Lung (tissue), 12 donors: ENCODE data around the gene C3orf18. TPM values are rescaled to one million over a fixed set of nuclear protein-coding genes. Genes with fewer than 3 reads are reported as not detected.
A peak's percentile ranks its signal among the peaks of the same experiment; 100 is the strongest.

Experiments
- ATAC-seq: fragments of 200-7000 bp; cut with Tn5 transposase; one replicate; pipeline ENCODE4 v1.9.1; 2020; ENCODE audit warnings: moderate number of reproducible peaks; ENCODE audit not compliant: insufficient read depth, low FRiP score
- DNase-seq, 3 donors: peaks; one replicate each; pipeline ENCODE4 v3.0.0-alpha.2; 2013 to 2017
- H3K27ac ChIP-seq, 2 donors: one replicate each; pipeline ENCODE4 v1.5.1; 2013; ENCODE audit warnings: mild to moderate bottlenecking in 2 of 2, moderate library complexity in 2 of 2, control low read depth in 1 of 2, inconsistent platforms in 1 of 2, low read depth in 1 of 2, low read length in 1 of 2
- H3K27me3 ChIP-seq, 3 donors: one replicate each; pipeline ENCODE4 v1.5.1; 2013; ENCODE audit warnings: low read length in 2 of 3; ENCODE audit not compliant: control insufficient read depth in 3 of 3, insufficient read depth in 3 of 3
- H3K36me3 ChIP-seq, 4 donors: one replicate each; pipeline ENCODE4 v1.5.1; 2013; ENCODE audit warnings: low read length in 4 of 4, mild to moderate bottlenecking in 1 of 4, moderate library complexity in 1 of 4; ENCODE audit not compliant: control insufficient read depth in 4 of 4, insufficient read depth in 4 of 4
- H3K4me1 ChIP-seq, 5 donors: one replicate each; pipeline ENCODE4 v1.5.1; 2013; ENCODE audit warnings: low read length in 5 of 5, mild to moderate bottlenecking in 2 of 5, moderate library complexity in 1 of 5; ENCODE audit not compliant: control insufficient read depth in 5 of 5, insufficient read depth in 5 of 5
- H3K4me3 ChIP-seq: one replicate; pipeline ENCODE4 v1.5.1; 2013; ENCODE audit warnings: mild to moderate bottlenecking, control low read depth, moderate library complexity
- H3K9ac ChIP-seq, 2 donors: one replicate each; pipeline ENCODE4 v1.5.1; 2013; ENCODE audit warnings: low read length in 2 of 2, control low read depth in 1 of 2; ENCODE audit not compliant: insufficient read depth in 1 of 2
- H3K9me3 ChIP-seq, 4 donors: one replicate each; pipeline ENCODE4 v1.5.1; 2013; ENCODE audit warnings: low read length in 3 of 4, mild to moderate bottlenecking in 1 of 4, moderate library complexity in 1 of 4; ENCODE audit not compliant: control insufficient read depth in 4 of 4, insufficient read depth in 3 of 4
- CTCF ChIP-seq: IDR thresholded peaks from 2 replicates; pipeline ENCODE4 v1.5.1; 2012; ENCODE audit warnings: mild to moderate bottlenecking; ENCODE audit errors: control extremely low read depth, extremely low read depth
- WGBS, 2 donors: extraction: QIAGEN DNeasy Blood & Tissue Kit; methylation state at CpG; one replicate each; pipeline ENCODE4 v1.1.7; 2013; 5-methylcytosine and 5-hydroxymethylcytosine counted together
- polyA plus RNA-seq, 2 donors: library from polyadenylated mRNA; stranded (reverse); fragments of 200-250 nt; gene quantifications; one replicate each; pipeline ENCODE4 v1.2.1, GENCODE V29; 2013
- total RNA-seq, 2 donors: library from RNA; depleted of rRNA in 1 of 2; stranded (reverse); fragments of >200 nt in 1 of 2; gene quantifications; one replicate each; pipeline ENCODE4 v1.2.1, GENCODE V29; 2014 to 2021
- donor health status: control.
- donor health status: control.
- donor health status: Bipolar disorder and iron deficiency.
- donor health status: healthy.
- donor health status: DM: yes; HTN: yes; CAD: no.

C3orf18 gene
- total and polyA plus RNA-seq, 4 donors = 2.7 to 7.0 (median 4.5) TPM

- no peak for ATAC-seq
- WGBS, 2 donors = 16 to 19% methylated on average over 38 to 48 of the region's 48 CpGs
- no peak overlapping the region for H3K27ac ChIP-seq
- TF ChIP-seq CTCF = no peak
- no peaks in the 10 kb centered on the region for H3K36me3 ChIP-seq
- no peak overlapping the region for H3K4me3 ChIP-seq
- H3K9me3 ChIP-seq = no peaks in the 10 kb centered on the region
- peaks cover 0 to 1% (median 0%) of the 10 kb centered on the region in 3 donors for H3K27me3 ChIP-seq
- DNase-seq = peak in 1 of 3 donors; percentile 6
- peaks cover 0 to 6% (median 3%) of the 10 kb centered on the region in 5 donors for H3K4me1 ChIP-seq
- no peak overlapping the region for H3K9ac ChIP-seq
Observed at GRCh38 chr3:50530001-50530970, 37.3 kb downstream of the C3orf18 start.

GRCh38 chr3:50525987-50526386 is 41.6 kb downstream of the C3orf18 start:
- Histone ChIP-seq H3K4me1 (peaks cover 0 to 3% (median 0%) of the 10 kb centered on the region in 5 donors), H3K36me3 (no peaks in the 10 kb centered on the region), H3K9me3 (no peaks in the 10 kb centered on the region), H3K9ac (no peak overlapping the region), H3K27me3 (no peaks in the 10 kb centered on the region), H3K27ac (no peak overlapping the region), H3K4me3 (no peak overlapping the region)
- no peak for TF ChIP-seq CTCF
- peak in 1 of 3 donors; percentile 53 for DNase-seq
- WGBS, 2 donors = 24 to 36% methylated on average over 6 of the region's 6 CpGs
- no peak for ATAC-seq

GRCh38 chr3:50525191-50525910 is 42.2 kb downstream of the C3orf18 start:
- TF ChIP-seq CTCF = no peak
- DNase-seq (no peak), ATAC-seq (no peak)
- H3K4me1 ChIP-seq = peaks cover 0 to 3% (median 0%) of the 10 kb centered on the region in 5 donors
- 73 to 82% methylated on average over 9 of the region's 9 CpGs for WGBS, 2 donors
- no peaks in the 10 kb centered on the region for H3K9me3 ChIP-seq
- H3K36me3 ChIP-seq = no peaks in the 10 kb centered on the region
- H3K4me3 ChIP-seq = no peak overlapping the region
- no peaks in the 10 kb centered on the region for H3K27me3 ChIP-seq
- H3K27ac ChIP-seq = no peak overlapping the region
- H3K9ac ChIP-seq = no peak overlapping the region
